Panc1 (cell line): ENCODE data around the gene MAEA.

Experiments
- POLR2AphosphoS5 ChIP-seq: IDR thresholded peaks from 2 replicates; pipeline ENCODE4 v1.6.1; 2012; ENCODE audit warnings: mild to moderate bottlenecking, low read depth, low read length, moderate library complexity
- TF ChIP-seq, protein P1 (sequence below): fragments of 450-650 bp; IDR thresholded peaks from 2 replicates; pipeline ENCODE4 v1.5.1; 2017; ENCODE audit warnings: mild to moderate bottlenecking

GRCh38 chr4:1368421-1369090 lies 78.9 kb downstream of the MAEA start:
- TF ChIP-seq, protein P1, sequence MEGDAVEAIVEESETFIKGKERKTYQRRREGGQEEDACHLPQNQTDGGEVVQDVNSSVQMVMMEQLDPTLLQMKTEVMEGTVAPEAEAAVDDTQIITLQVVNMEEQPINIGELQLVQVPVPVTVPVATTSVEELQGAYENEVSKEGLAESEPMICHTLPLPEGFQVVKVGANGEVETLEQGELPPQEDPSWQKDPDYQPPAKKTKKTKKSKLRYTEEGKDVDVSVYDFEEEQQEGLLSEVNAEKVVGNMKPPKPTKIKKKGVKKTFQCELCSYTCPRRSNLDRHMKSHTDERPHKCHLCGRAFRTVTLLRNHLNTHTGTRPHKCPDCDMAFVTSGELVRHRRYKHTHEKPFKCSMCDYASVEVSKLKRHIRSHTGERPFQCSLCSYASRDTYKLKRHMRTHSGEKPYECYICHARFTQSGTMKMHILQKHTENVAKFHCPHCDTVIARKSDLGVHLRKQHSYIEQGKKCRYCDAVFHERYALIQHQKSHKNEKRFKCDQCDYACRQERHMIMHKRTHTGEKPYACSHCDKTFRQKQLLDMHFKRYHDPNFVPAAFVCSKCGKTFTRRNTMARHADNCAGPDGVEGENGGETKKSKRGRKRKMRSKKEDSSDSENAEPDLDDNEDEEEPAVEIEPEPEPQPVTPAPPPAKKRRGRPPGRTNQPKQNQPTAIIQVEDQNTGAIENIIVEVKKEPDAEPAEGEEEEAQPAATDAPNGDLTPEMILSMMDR, result no peak
- no peak for TF ChIP-seq POLR2AphosphoS5
